Measurements from ENCODE around the gene VSTM4.

Gene VSTM4

GRCh38 chr10:49000437-49001398 is 114.6 kb downstream of the VSTM4 start:
- no peak for DNase-seq
- TF ChIP-seq, protein P1, sequence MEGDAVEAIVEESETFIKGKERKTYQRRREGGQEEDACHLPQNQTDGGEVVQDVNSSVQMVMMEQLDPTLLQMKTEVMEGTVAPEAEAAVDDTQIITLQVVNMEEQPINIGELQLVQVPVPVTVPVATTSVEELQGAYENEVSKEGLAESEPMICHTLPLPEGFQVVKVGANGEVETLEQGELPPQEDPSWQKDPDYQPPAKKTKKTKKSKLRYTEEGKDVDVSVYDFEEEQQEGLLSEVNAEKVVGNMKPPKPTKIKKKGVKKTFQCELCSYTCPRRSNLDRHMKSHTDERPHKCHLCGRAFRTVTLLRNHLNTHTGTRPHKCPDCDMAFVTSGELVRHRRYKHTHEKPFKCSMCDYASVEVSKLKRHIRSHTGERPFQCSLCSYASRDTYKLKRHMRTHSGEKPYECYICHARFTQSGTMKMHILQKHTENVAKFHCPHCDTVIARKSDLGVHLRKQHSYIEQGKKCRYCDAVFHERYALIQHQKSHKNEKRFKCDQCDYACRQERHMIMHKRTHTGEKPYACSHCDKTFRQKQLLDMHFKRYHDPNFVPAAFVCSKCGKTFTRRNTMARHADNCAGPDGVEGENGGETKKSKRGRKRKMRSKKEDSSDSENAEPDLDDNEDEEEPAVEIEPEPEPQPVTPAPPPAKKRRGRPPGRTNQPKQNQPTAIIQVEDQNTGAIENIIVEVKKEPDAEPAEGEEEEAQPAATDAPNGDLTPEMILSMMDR (IDR thresholded peaks at IDR 0.05; ENCODE audit: low read depth, low read length): no peak
- no peak overlapping the region for H3K4me3 ChIP-seq (ENCODE audit: low read depth, low read length)

GRCh38 chr10:48999346-48999745 is 116.0 kb downstream of the VSTM4 start:
- Histone ChIP-seq H3K27ac (no peak overlapping the region), H3K27me3 (ENCODE audit: insufficient read depth, low read depth, severe bottlenecking) (peaks cover 7% of the 10 kb centered on the region), H3K36me3 (no peaks in the 10 kb centered on the region), H3K9me3 (ENCODE audit: severe bottlenecking) (no peaks in the 10 kb centered on the region), H3K4me3 (ENCODE audit: low read depth, low read length) (no peak overlapping the region)
- TF ChIP-seq, protein P1 (IDR thresholded peaks at IDR 0.05; ENCODE audit: low read depth, low read length): no peak
- DNase-seq: no peak

More at GRCh38 chr10:49000437-49001398, 114.6 kb downstream of the VSTM4 start:
- Histone ChIP-seq H3K36me3 (no peaks in the 10 kb centered on the region), H3K27ac (no peak overlapping the region), H3K27me3 (ENCODE audit: insufficient read depth, low read depth, severe bottlenecking) (peaks cover 7% of the 10 kb centered on the region), H3K9me3 (ENCODE audit: severe bottlenecking) (no peaks in the 10 kb centered on the region)

DNA sequence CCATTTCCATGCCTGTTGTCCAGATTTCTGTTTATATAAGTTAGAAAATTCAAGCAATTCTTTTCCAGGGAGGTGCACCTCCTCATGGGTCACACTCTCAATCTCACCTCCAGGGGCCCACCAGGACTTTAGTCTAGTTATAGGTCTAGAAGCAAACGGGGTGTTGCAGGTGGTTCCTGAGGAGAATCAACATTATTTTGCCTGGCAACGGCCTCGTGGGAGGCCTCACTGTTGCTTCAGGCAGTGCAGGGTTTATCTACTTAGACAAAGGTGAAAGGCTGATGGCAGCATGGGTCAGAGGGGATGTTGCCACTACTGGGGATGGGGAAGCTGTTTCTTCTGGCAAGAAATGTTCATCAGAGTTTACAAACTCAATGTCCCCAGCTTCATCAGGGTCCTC is 119.0 kb downstream of the VSTM4 start:
- TF ChIP-seq, protein P1 (IDR thresholded peaks at IDR 0.05; ENCODE audit: low read depth, low read length): no peak
- Histone ChIP-seq H3K9me3 (ENCODE audit: severe bottlenecking) (no peaks in the 10 kb centered on the region), H3K27ac (no peak overlapping the region), H3K4me3 (ENCODE audit: low read depth, low read length) (no peak overlapping the region), H3K36me3 (no peaks in the 10 kb centered on the region), H3K27me3 (ENCODE audit: insufficient read depth, low read depth, severe bottlenecking) (peaks cover 5% of the 10 kb centered on the region)
- DNase-seq: no peak

GRCh38 chr10:48993627-48994026 is 121.7 kb downstream of the VSTM4 start:
- Histone ChIP-seq H3K36me3 (no peaks in the 10 kb centered on the region), H3K27me3 (ENCODE audit: insufficient read depth, low read depth, severe bottlenecking) (peaks cover 4% of the 10 kb centered on the region), H3K9me3 (ENCODE audit: severe bottlenecking) (no peaks in the 10 kb centered on the region), H3K4me3 (ENCODE audit: low read depth, low read length) (no peak overlapping the region), H3K27ac (no peak overlapping the region)
- TF ChIP-seq, protein P1 (IDR thresholded peaks at IDR 0.05; ENCODE audit: low read depth, low read length): no peak
- DNase-seq: no peak

DNA sequence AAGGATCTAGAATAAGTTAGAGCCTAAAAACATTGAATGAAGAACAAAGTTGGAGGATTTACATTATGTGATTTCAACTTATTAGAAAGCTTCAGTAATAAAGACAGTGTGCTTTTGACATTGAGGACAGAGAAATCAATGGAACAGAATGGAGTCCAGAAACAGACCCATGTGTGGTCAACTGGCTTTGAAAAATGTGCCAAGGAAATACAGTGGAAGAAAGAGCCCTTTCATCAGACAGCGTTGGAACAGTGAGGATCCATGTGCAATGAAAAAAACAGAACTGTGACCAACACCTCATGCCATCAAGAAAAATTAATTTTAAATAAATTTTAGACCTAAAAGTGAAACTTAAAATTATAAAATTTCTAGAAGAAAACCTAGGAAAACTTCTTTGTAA is 125.1 kb downstream of the VSTM4 start:
- H3K36me3 ChIP-seq: no peaks in the 10 kb centered on the region
- H3K4me3 ChIP-seq (ENCODE audit: low read depth, low read length): no peak overlapping the region
- TF ChIP-seq, protein P1 (IDR thresholded peaks at IDR 0.05; ENCODE audit: low read depth, low read length): no peak
- H3K9me3 ChIP-seq (ENCODE audit: severe bottlenecking): no peaks in the 10 kb centered on the region
- DNase-seq: no peak
- no peak overlapping the region for H3K27ac ChIP-seq
- peaks cover 18% of the 10 kb centered on the region for H3K27me3 ChIP-seq (ENCODE audit: insufficient read depth, low read depth, severe bottlenecking)

All from WERI-Rb-1 (cell line).